Ascending aorta (tissue), 2 donors: ENCODE results near the gene CFAP161. TPM values are rescaled to one million over a fixed set of nuclear protein-coding genes. Genes with fewer than 3 reads are reported as not detected.
A peak's percentile ranks its signal among the peaks of the same experiment; 100 is the strongest.

Source experiments
- DNase-seq, 2 donors: peaks; one replicate each; pipeline ENCODE4 v3.0.0-alpha.2; 2019; ENCODE audit warnings: low spot score in 2 of 2
- H3K27ac ChIP-seq, 2 donors: fragments of 200-600 bp; sonication (generic); one replicate each; pipeline ENCODE4 v1.5.1; 2016 to 2017; ENCODE audit warnings: mild to moderate bottlenecking in 1 of 2
- H3K27me3 ChIP-seq: fragments of 200-600 bp; sonication (generic); one replicate; pipeline ENCODE4 v1.5.1; 2017
- H3K36me3 ChIP-seq, 2 donors: fragments of 200-600 bp; sonication (generic); one replicate each; pipeline ENCODE4 v1.5.1; 2016
- H3K4me1 ChIP-seq, 2 donors: fragments of 200-600 bp; sonication (generic); one replicate each; pipeline ENCODE4 v1.5.1; 2016 to 2017; ENCODE audit warnings: mild to moderate bottlenecking in 1 of 2
- H3K4me3 ChIP-seq, 2 donors: fragments of 200-600 bp; sonication (generic); one replicate each; pipeline ENCODE4 v1.5.1; 2016 to 2017; ENCODE audit warnings: mild to moderate bottlenecking in 1 of 2
- H3K9me3 ChIP-seq, 2 donors: fragments of 200-600 bp; sonication (generic); one replicate each; pipeline ENCODE4 v1.5.1; 2016
- CTCF ChIP-seq, 3 experiments: fragments of 200-600 bp in 2 of 3; fragments of 450-650 bp in 1 of 3; sonication (generic) in 2 of 3; IDR thresholded peaks; one replicate each; pipeline ENCODE4 v1.5.1; 2016 to 2019; ENCODE audit warnings: antibody characterized with exemption in 3 of 3, mild to moderate bottlenecking in 1 of 3, moderate library complexity in 1 of 3
- intact Hi-C: fragments of 100-400 bp; cut with DNase I; formaldehyde crosslinking; loops from one replicate; pipeline ENCODE4 v1.15.1; 2023
- total RNA-seq: library from RNA; depleted of rRNA; stranded (reverse); fragments of >200 nt; gene quantifications from one replicate; pipeline ENCODE4 v1.1.0, GENCODE V29; 2016

CFAP161 gene
- total RNA-seq, 1 donor from 2014 or later = not detected

GRCh38 chr15:81098861-81099651, 35.0 kb upstream of the CFAP161 start:
- no peak overlapping the region for H3K27ac ChIP-seq
- intact Hi-C loops = no loop called here
- H3K36me3 ChIP-seq = no peaks in the 10 kb centered on the region
- DNase-seq = peak in 1 of 2 donors; percentile 12
- H3K27me3 ChIP-seq = no peaks in the 10 kb centered on the region
- no peaks in the 10 kb centered on the region for H3K4me1 ChIP-seq
- no peaks in the 10 kb centered on the region for H3K9me3 ChIP-seq
- no peak overlapping the region for H3K4me3 ChIP-seq
- TF ChIP-seq CTCF (IDR thresholded peaks at IDR 0.05) = no peak

- no peak for TF ChIP-seq CTCF (IDR thresholded peaks at IDR 0.05)
- DNase-seq = no peak
- Histone ChIP-seq H3K36me3 (no peaks in the 10 kb centered on the region), H3K4me3 (no peak overlapping the region), H3K4me1 (no peaks in the 10 kb centered on the region), H3K27ac (no peak overlapping the region), H3K27me3 (no peaks in the 10 kb centered on the region), H3K9me3 (no peaks in the 10 kb centered on the region)
- intact Hi-C loops = loop anchor here (10.0 kb wide), 1 partner anchor 163 kb away; no protein-coding TSS in a partner anchor
Measured at GRCh38 chr15:81101894-81102815, 31.9 kb upstream of the CFAP161 start.

- no peaks in the 10 kb centered on the region for H3K36me3 ChIP-seq
- no peak overlapping the region for H3K27ac ChIP-seq
- H3K4me1 ChIP-seq = no peaks in the 10 kb centered on the region
- intact Hi-C loops = loop anchor here (10.0 kb wide), 1 partner anchor 161 kb away; no protein-coding TSS in a partner anchor
- H3K9me3 ChIP-seq = no peaks in the 10 kb centered on the region
- H3K4me3 ChIP-seq = no peak overlapping the region
- no peaks in the 10 kb centered on the region for H3K27me3 ChIP-seq
- DNase-seq = no peak
- no peak for TF ChIP-seq CTCF (IDR thresholded peaks at IDR 0.05)
Measured at GRCh38 chr15:81103857-81104256, 30.2 kb upstream of the CFAP161 start.

- Histone ChIP-seq H3K9me3 (no peaks in the 10 kb centered on the region), H3K4me1 (no peaks in the 10 kb centered on the region), H3K27ac (no peak overlapping the region), H3K36me3 (no peaks in the 10 kb centered on the region), H3K27me3 (no peaks in the 10 kb centered on the region), H3K4me3 (no peak overlapping the region)
- TF ChIP-seq CTCF (IDR thresholded peaks at IDR 0.05) = no peak
- DNase-seq = no peak
- intact Hi-C loops = loop anchor here (10.0 kb wide), 1 partner anchor 159 kb away; no protein-coding TSS in a partner anchor
Measured at GRCh38 chr15:81105545-81105944, 28.5 kb upstream of the CFAP161 start.

- no peak for DNase-seq
- Histone ChIP-seq H3K4me3 (no peak overlapping the region), H3K27me3 (no peaks in the 10 kb centered on the region), H3K36me3 (no peaks in the 10 kb centered on the region), H3K4me1 (no peaks in the 10 kb centered on the region), H3K9me3 (no peaks in the 10 kb centered on the region), H3K27ac (no peak overlapping the region)
- intact Hi-C loops = loop anchor here (10.0 kb wide), 1 partner anchor 158 kb away; no protein-coding TSS in a partner anchor
- peak; percentile 48 to 65 (median 52) for TF ChIP-seq CTCF (IDR thresholded peaks at IDR 0.05)
Measured at GRCh38 chr15:81106560-81106959, 27.5 kb upstream of the CFAP161 start.
